ENCODE data around the gene TNNC1.

Gene TNNC1

DNA sequence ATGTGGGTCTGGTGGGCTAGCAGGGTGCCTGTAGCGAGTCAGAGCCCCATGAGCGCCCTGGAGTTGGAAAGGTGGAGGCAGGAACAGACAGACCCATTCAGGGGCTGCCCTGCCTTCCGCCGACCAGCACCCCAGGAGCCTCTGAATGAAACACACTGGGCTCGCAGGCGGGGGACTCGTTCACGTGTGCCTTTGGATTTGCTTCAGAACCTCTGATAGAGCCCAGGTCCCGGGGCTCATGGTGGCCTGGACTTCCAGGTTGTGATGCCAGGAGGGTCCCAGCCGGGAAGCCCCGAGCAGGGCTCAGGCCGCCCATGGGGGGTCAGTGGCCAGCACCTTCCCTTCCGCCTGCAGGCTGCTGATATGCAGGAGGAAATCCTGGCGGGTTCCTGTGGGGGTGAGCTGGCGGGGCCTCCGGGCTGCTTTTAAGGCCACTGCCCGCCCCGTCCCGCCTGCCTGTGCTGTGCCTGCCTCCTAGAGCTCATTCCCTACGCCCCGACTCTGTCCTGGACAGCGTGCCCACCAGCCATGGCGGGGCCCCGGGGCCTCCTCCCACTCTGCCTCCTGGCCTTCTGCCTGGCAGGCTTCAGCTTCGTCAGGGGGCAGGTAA, 41.1 kb upstream of the TNNC1 start, which contains the start of gene STAB1:
STAB1 (plus strand) TSS at position 453 of the 610 bp plus-strand sequence; CDS start at position 529, 76 bp downstream.
- no peak within 1 kb of the TSS for H3K4me3 ChIP-seq (ENCODE audit: low read depth, low read length)
- TF ChIP-seq, protein P1, sequence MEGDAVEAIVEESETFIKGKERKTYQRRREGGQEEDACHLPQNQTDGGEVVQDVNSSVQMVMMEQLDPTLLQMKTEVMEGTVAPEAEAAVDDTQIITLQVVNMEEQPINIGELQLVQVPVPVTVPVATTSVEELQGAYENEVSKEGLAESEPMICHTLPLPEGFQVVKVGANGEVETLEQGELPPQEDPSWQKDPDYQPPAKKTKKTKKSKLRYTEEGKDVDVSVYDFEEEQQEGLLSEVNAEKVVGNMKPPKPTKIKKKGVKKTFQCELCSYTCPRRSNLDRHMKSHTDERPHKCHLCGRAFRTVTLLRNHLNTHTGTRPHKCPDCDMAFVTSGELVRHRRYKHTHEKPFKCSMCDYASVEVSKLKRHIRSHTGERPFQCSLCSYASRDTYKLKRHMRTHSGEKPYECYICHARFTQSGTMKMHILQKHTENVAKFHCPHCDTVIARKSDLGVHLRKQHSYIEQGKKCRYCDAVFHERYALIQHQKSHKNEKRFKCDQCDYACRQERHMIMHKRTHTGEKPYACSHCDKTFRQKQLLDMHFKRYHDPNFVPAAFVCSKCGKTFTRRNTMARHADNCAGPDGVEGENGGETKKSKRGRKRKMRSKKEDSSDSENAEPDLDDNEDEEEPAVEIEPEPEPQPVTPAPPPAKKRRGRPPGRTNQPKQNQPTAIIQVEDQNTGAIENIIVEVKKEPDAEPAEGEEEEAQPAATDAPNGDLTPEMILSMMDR (IDR thresholded peaks at IDR 0.05; ENCODE audit: low read depth, low read length), result no peak

DNA sequence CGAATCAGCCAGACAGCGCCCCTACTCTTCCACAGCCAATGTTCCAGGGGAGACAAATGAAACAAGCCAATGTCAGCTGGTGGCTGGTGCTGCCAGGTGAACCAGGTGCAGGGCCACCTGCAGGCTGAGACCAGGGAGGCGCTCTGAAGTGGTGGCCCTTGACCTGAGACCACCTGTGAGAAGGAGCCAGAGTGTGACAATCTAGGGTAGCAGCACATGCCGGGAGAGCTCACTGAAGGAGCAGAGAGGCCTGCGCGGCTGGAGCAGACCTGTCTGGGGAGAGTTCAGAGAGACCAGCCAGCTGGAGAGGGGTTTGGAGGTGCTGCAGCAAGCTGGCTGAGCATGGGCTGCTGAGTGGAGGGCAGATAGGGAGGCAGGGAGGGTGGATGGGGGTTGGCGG, 40.6 kb upstream of the TNNC1 start:
- H3K4me3 ChIP-seq (ENCODE audit: low read depth, low read length), result no peak overlapping the region
- TF ChIP-seq, protein P1 (IDR thresholded peaks at IDR 0.05; ENCODE audit: low read depth, low read length), result no peak

DNA sequence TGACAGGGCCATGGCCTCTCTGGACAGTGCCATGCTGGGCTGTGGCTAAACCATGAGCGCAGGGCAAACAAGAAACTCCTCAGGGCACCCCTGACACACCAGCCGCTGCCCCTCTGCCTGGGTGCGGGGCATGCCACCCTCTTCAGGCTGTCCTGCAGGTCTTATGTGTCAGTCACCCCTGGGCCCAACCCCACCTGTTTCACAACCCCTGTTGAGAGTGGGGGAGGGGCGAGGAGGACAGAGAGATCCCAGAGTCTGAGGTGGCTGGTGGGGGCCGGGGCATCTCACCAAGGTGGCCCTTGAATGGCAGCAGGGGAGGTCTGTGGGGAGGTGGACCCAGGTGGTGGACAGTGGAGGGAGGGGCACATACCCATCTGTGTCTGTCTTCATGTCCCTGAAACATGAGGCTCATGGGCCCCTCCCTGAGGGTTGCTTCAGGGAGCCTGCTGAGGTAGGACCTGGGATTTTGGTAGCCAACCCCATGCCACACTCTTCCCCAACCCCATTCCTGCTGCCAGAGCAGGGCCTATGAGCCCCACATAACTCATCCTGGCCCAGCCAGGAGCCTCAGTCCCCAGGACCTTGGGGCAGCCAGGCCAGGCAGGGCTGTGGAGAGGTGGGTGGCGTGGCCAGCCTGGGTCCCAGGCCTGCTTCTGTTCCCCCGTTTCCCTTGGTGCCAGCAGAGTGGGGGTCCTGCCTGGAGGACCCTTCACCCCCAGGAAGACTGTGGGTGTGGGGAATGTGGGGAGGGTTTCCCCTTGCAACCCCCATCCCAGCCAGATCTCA, 39.6 kb upstream of the TNNC1 start:
- TF ChIP-seq, protein P1 (IDR thresholded peaks at IDR 0.05; ENCODE audit: low read depth, low read length), result no peak
- no peak overlapping the region for H3K4me3 ChIP-seq (ENCODE audit: low read depth, low read length)

DNA sequence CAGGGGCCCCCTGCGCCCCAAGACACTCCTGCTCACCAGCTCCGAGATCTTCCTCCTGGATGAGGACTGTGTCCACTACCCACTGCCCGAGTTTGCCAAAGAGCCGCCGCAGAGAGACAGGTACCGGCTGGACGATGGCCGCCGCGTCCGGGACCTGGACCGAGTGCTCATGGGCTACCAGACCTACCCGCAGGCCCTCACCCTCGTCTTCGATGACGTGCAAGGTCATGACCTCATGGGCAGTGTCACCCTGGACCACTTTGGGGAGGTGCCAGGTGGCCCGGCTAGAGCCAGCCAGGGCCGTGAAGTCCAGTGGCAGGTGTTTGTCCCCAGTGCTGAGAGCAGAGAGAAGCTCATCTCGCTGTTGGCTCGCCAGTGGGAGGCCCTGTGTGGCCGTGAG, 38.2 kb upstream of the TNNC1 start:
- TF ChIP-seq, protein P1 (IDR thresholded peaks at IDR 0.05; ENCODE audit: low read depth, low read length), result no peak
- H3K4me3 ChIP-seq (ENCODE audit: low read depth, low read length), result no peak overlapping the region

DNA sequence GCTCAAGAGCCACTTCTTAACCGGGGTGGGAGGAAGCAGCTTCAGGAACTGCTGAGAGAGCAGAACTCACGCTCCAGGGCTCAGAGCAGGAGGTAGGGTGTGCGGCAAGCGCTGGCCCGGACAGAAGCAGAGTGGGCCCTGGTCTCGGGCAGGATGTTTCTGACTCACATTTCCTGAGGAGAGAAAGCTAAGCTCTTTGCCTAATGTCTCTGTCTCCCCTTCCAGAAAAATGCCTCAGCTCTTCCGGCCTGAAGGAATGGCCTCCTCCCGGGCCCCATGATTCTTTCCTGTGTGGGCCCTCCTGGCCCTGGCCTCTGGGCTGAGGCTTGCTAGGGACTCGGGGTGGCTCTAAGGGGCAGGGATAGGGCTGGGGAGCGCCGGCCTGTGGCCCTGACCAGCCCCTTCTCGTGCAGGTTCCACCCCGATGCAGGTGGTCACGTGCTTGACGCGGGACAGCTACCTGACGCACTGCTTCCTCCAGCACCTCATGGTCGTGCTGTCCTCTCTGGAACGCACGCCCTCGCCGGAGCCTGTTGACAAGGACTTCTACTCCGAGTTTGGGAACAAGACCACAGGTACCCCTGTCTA, 37.2 kb upstream of the TNNC1 start:
- H3K4me3 ChIP-seq (ENCODE audit: low read depth, low read length), result no peak overlapping the region
- TF ChIP-seq, protein P1 (IDR thresholded peaks at IDR 0.05; ENCODE audit: low read depth, low read length), result no peak

DNA sequence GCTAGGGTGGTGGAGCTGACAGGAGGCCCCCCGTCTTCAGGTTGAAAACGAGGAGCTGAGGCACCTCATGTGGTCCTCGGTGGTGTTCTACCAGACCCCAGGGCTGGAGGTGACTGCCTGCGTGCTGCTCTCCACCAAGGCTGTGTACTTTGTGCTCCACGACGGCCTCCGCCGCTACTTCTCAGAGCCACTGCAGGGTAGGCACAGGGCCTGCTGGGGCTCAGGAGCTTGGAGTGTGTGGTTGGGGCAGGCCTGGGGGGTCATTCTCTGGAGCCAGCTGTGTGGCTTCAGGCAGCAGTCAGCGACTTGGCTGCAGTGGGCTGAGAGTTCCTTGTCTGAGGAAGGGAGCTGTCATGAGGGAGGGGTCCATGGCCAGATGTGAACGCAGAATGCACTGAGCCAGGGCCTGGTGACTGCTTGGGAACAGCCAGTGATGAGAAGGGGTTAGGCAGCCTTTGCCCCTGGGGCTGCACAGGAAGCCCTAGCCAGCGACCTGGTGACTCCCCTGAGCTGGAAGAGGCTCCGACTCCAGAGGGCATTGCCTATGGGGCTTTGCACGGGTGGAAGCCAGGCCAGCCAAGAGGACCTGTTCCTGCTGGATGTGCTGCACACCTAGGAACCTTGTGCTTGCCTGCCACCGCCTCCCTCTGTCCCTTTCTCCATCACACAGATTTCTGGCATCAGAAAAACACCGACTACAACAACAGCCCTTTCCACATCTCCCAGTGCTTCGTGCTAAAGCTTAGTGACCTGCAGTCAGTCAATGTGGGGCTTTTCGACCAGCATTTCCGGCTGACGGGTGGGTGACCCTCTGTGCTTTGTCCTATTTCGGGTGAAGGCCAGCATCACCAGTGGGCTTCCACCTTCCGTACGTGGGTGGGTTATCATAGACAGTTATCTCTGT, 36.4 kb upstream of the TNNC1 start:
- TF ChIP-seq, protein P1 (IDR thresholded peaks at IDR 0.05; ENCODE audit: low read depth, low read length), result no peak
- no peak overlapping the region for H3K4me3 ChIP-seq (ENCODE audit: low read depth, low read length)
